ENCODE data around the gene CA5B. TPM values are rescaled to one million over a fixed set of nuclear protein-coding genes. Genes with fewer than 3 reads are reported as not detected.
"Not testable (repeated sequence)": the region's sequence is repeated elsewhere in the genome, so short reads cannot be mapped to it uniquely, and the experiment has no call there.

The CA5B gene
- total RNA-seq: 10 to 100 TPM; 29.1 to 32.1 TPM

- H3K27ac ChIP-seq: peak within 1 kb of the TSS; percentile 53 to 70
- no peaks in the 10 kb centered on the region for H3K9me3 ChIP-seq
- H3K4me3 ChIP-seq: peak within 1 kb of the TSS; percentile 71
- no peak for TF ChIP-seq CTCF (IDR thresholded peaks at IDR 0.05)
- H3K27me3 ChIP-seq (replicated peaks; ENCODE audit: insufficient read depth): no peaks in the 10 kb centered on the region
- H3K4me1 ChIP-seq (ENCODE audit: control insufficient read depth in 1 of 2, low read depth in 2 of 2): peaks cover 0 to 5% of the 10 kb centered on the region in 2 donors
- DNase-seq (ENCODE audit: low spot score) (peak; percentile 82), ATAC-seq (ENCODE audit: insufficient number of reproducible peaks, low FRiP score, low read depth) (peak; percentile 93)
- no peaks in the 10 kb centered on the region for H3K36me3 ChIP-seq
These were observed at the start of gene CA5B for GRCh38 chrX:15737959-15738902. TSS of gene CA5B (plus strand) at chrX:15738270. CDS start at chrX:15750024, 11,754 bp downstream.

- H3K4me1 ChIP-seq (ENCODE audit: control insufficient read depth in 1 of 2, low read depth in 2 of 2): no peaks in the 10 kb centered on the region
- no peak for ATAC-seq (ENCODE audit: insufficient number of reproducible peaks, low FRiP score, low read depth)
- TF ChIP-seq CTCF (IDR thresholded peaks at IDR 0.05): no peak
- no peaks in the 10 kb centered on the region for H3K9me3 ChIP-seq
- DNase-seq (ENCODE audit: low spot score): no peak
- H3K27me3 ChIP-seq (replicated peaks; ENCODE audit: insufficient read depth): no peaks in the 10 kb centered on the region
- H3K4me3 ChIP-seq: no peak overlapping the region
- no peaks in the 10 kb centered on the region for H3K36me3 ChIP-seq
- H3K27ac ChIP-seq: no peak overlapping the region
These were observed 43.1 kb upstream of the CA5B start for GRCh38 chrX:15694941-15695451.

GRCh38 chrX:15696516-15696915, 41.6 kb upstream of the CA5B start:
- no peaks in the 10 kb centered on the region for H3K9me3 ChIP-seq
- H3K4me3 ChIP-seq: no peak overlapping the region
- no peaks in the 10 kb centered on the region for H3K27me3 ChIP-seq (replicated peaks; ENCODE audit: insufficient read depth)
- no peak for DNase-seq (ENCODE audit: low spot score)
- no peaks in the 10 kb centered on the region for H3K36me3 ChIP-seq
- no peak for ATAC-seq (ENCODE audit: insufficient number of reproducible peaks, low FRiP score, low read depth)
- no peak overlapping the region for H3K27ac ChIP-seq
- no peak for TF ChIP-seq CTCF (IDR thresholded peaks at IDR 0.05)
- H3K4me1 ChIP-seq (ENCODE audit: control insufficient read depth in 1 of 2, low read depth in 2 of 2): no peaks in the 10 kb centered on the region

GRCh38 chrX:15702488-15703371, 35.3 kb upstream of the CA5B start:
- no peaks in the 10 kb centered on the region for H3K27me3 ChIP-seq (replicated peaks; ENCODE audit: insufficient read depth)
- H3K36me3 ChIP-seq: no peaks in the 10 kb centered on the region
- H3K9me3 ChIP-seq: no peaks in the 10 kb centered on the region
- ATAC-seq (ENCODE audit: insufficient number of reproducible peaks, low FRiP score, low read depth) (no peak), DNase-seq (ENCODE audit: low spot score) (no peak)
- no peak overlapping the region for H3K27ac ChIP-seq
- H3K4me1 ChIP-seq (ENCODE audit: control insufficient read depth in 1 of 2, low read depth in 2 of 2): no peaks in the 10 kb centered on the region
- H3K4me3 ChIP-seq: no peak overlapping the region
- no peak for TF ChIP-seq CTCF (IDR thresholded peaks at IDR 0.05)

GRCh38 chrX:15703809-15704208, 34.3 kb upstream of the CA5B start:
- not testable (repeated sequence) for H3K27ac ChIP-seq; H3K4me1 ChIP-seq (ENCODE audit: control insufficient read depth in 1 of 2, low read depth in 2 of 2); H3K4me3 ChIP-seq; ATAC-seq (ENCODE audit: insufficient number of reproducible peaks, low FRiP score, low read depth); H3K27me3 ChIP-seq (replicated peaks; ENCODE audit: insufficient read depth); H3K36me3 ChIP-seq; DNase-seq (ENCODE audit: low spot score); H3K9me3 ChIP-seq

- H3K4me1 ChIP-seq (ENCODE audit: control insufficient read depth in 1 of 2, low read depth in 2 of 2); H3K36me3 ChIP-seq; H3K27ac ChIP-seq; H3K9me3 ChIP-seq; DNase-seq (ENCODE audit: low spot score); ATAC-seq (ENCODE audit: insufficient number of reproducible peaks, low FRiP score, low read depth); H3K4me3 ChIP-seq; H3K27me3 ChIP-seq (replicated peaks; ENCODE audit: insufficient read depth): not testable (repeated sequence)
These were observed 33.8 kb upstream of the CA5B start for GRCh38 chrX:15704273-15704672.

Measured in thoracic aorta (tissue), 2 donors.